ENCODE measurements around the gene VENTX. TPM values are rescaled to one million over a fixed set of nuclear protein-coding genes. Genes with fewer than 3 reads are reported as not detected.

The VENTX gene
- total and polyA plus RNA-seq, 7 donors: 0.36 to 1.4 (median 0.83) TPM; not detected in 2

DNA sequence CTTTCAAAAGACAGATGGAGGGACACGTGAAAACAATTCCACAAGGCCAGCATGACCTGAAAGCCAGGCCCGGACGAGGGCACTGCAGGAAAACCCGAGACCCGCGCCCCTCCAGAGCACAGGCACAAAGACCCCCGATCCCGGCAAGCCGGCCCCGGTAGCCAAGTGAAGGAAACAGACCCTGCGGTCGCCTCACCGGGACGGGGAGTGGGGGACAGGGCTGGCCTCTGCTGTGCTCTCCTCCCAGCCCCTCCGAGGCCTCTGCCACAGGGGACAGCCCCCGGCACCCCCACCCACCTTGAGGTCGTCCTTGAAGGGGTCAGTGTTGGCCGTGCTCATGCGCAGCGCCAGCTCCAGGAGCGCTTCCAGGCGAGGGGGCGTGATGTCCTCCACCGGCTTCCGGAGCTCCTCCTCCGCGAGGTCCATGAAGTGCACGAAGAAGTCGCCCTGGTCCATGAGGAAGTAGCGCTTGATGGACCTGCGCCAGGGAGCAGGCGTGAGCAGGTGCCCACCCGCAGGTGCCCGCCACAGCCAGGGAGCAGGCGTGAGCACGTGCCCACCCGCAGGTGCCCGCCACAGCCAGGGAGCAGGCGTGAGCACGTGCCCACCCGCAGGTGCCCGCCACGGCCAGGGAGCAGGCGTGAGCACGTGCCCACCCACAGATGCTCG lies 50.3 kb downstream of the VENTX start:
- no peak overlapping the region for H3K4me3 ChIP-seq
- H3K36me3 ChIP-seq: peaks cover 48 to 89% (median 64%) of the 10 kb centered on the region in 4 donors
- no peaks in the 10 kb centered on the region for H3K9me3 ChIP-seq
- intact Hi-C loops (cut with DNase I): no loop called here
- TF ChIP-seq, protein P1, sequence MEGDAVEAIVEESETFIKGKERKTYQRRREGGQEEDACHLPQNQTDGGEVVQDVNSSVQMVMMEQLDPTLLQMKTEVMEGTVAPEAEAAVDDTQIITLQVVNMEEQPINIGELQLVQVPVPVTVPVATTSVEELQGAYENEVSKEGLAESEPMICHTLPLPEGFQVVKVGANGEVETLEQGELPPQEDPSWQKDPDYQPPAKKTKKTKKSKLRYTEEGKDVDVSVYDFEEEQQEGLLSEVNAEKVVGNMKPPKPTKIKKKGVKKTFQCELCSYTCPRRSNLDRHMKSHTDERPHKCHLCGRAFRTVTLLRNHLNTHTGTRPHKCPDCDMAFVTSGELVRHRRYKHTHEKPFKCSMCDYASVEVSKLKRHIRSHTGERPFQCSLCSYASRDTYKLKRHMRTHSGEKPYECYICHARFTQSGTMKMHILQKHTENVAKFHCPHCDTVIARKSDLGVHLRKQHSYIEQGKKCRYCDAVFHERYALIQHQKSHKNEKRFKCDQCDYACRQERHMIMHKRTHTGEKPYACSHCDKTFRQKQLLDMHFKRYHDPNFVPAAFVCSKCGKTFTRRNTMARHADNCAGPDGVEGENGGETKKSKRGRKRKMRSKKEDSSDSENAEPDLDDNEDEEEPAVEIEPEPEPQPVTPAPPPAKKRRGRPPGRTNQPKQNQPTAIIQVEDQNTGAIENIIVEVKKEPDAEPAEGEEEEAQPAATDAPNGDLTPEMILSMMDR (IDR thresholded peaks at IDR 0.05): no peak
- no peak for TF ChIP-seq POLR2AphosphoS5 (IDR thresholded peaks at IDR 0.05)
- no peak for TF ChIP-seq POLR2A (IDR thresholded peaks at IDR 0.05)
- TF ChIP-seq EP300 (IDR thresholded peaks at IDR 0.05): no peak
- H3K27ac ChIP-seq: no peak overlapping the region
- H3K4me1 ChIP-seq: no peaks in the 10 kb centered on the region
- no peaks in the 10 kb centered on the region for H3K27me3 ChIP-seq
- DNase-seq: no peak
- WGBS, 2 donors: 94 to 95% methylated on average over 46 of the region's 46 CpGs

GRCh38 chr10:133289761-133290160 lies 52.1 kb downstream of the VENTX start:
- Histone ChIP-seq H3K9me3 (no peaks in the 10 kb centered on the region), H3K4me1 (no peaks in the 10 kb centered on the region), H3K27me3 (no peaks in the 10 kb centered on the region), H3K27ac (no peak overlapping the region), H3K4me3 (no peak overlapping the region), H3K36me3 (peaks cover 42 to 89% (median 61%) of the 10 kb centered on the region in 4 donors)
- DNase-seq: no peak
- intact Hi-C loops (cut with DNase I): no loop called here
- TF ChIP-seq POLR2AphosphoS5 (IDR thresholded peaks at IDR 0.05) (no peak), POLR2A (IDR thresholded peaks at IDR 0.05) (no peak), EP300 (IDR thresholded peaks at IDR 0.05) (no peak)
- TF ChIP-seq, protein P1 (IDR thresholded peaks at IDR 0.05): no peak
- WGBS, 2 donors: 96 to 97% methylated on average over 24 of the region's 24 CpGs

Other genes starting within 250 kb of the VENTX start
- under 1 TPM in 3 of 4 donors, not detected in 1; under 0.01 to 0.28 (median 0.14) TPM for gene ADGRA1, start 149.9 kb upstream of the VENTX start, total RNA-seq
- under 1 TPM in 1 of 3 donors, not detected in 2; 0.03 TPM for gene ADGRA1, start 149.9 kb upstream of the VENTX start, polyA plus RNA-seq
- gene KNDC1, start 77.6 kb upstream of the VENTX start, total RNA-seq: 1 to 10 TPM in 1 of 4 donors, under 1 TPM in 3; 0.16 to 1.9 (median 0.52) TPM
- gene KNDC1, start 77.6 kb upstream of the VENTX start, polyA plus RNA-seq: under 1 TPM in 2 of 3 donors, not detected in 1; under 0.01 to 0.15 TPM
- gene UTF1, start 7.6 kb upstream of the VENTX start, total RNA-seq: not detected
- gene UTF1, start 7.6 kb upstream of the VENTX start, polyA plus RNA-seq: not detected
- 1 to 10 TPM in 1 of 4 donors, under 1 TPM in 3; 0.36 to 7.6 (median 0.74) TPM for gene ADAM8, start 39.0 kb downstream of the VENTX start, total RNA-seq
- gene ADAM8, start 39.0 kb downstream of the VENTX start, polyA plus RNA-seq: 1 to 10 TPM; 1.2 to 8.9 (median 3.5) TPM
- gene TUBGCP2, start 71.0 kb downstream of the VENTX start, total RNA-seq: 10 to 100 TPM; 25.8 to 33.5 (median 30.2) TPM
- gene TUBGCP2, start 71.0 kb downstream of the VENTX start, polyA plus RNA-seq: 10 to 100 TPM; 13.8 to 51.1 (median 26.6) TPM
- gene ZNF511, start 71.1 kb downstream of the VENTX start, total RNA-seq: 10 to 100 TPM; 42.8 to 53.6 (median 45.1) TPM
- gene ZNF511, start 71.1 kb downstream of the VENTX start, polyA plus RNA-seq: 10 to 100 TPM; 34.7 to 55.6 (median 49.9) TPM
- gene CALY, start 99.0 kb downstream of the VENTX start, total RNA-seq: 1 to 10 TPM; 1.3 to 6.8 (median 5.4) TPM
- 1 to 10 TPM in 1 of 3 donors, not detected in 2; 1.4 TPM for gene CALY, start 99.0 kb downstream of the VENTX start, polyA plus RNA-seq
- 1 to 10 TPM in 1 of 4 donors, not detected in 3; 2.9 TPM for gene PRAP1, start 109.5 kb downstream of the VENTX start, total RNA-seq
- gene PRAP1, start 109.5 kb downstream of the VENTX start, polyA plus RNA-seq: 100 to 1,000 TPM in 1 of 3 donors, 10 to 100 TPM in 2; 73.4 to 102 (median 88.9) TPM
- gene FUOM, start 120.2 kb downstream of the VENTX start, total RNA-seq: 10 to 100 TPM in 2 of 4 donors, 1 to 10 TPM in 2; 8.0 to 25.7 (median 12.8) TPM
- gene FUOM, start 120.2 kb downstream of the VENTX start, polyA plus RNA-seq: 10 to 100 TPM; 39.0 to 98.0 (median 48.9) TPM
- gene ECHS1, start 135.5 kb downstream of the VENTX start, total RNA-seq: 10 to 100 TPM; 58.6 to 87.0 (median 65.6) TPM
- gene ECHS1, start 135.5 kb downstream of the VENTX start, polyA plus RNA-seq: 100 to 1,000 TPM; 187 to 360 (median 220) TPM
- gene PAOX, start 141.4 kb downstream of the VENTX start, total RNA-seq: 10 to 100 TPM in 3 of 4 donors, 1 to 10 TPM in 1; 6.4 to 11.8 (median 11.0) TPM
- 1 to 10 TPM; 5.4 to 8.7 (median 6.5) TPM for gene PAOX, start 141.4 kb downstream of the VENTX start, polyA plus RNA-seq
- 10 to 100 TPM; 14.0 to 28.8 (median 17.0) TPM for gene MTG1, start 156.3 kb downstream of the VENTX start, total RNA-seq
- gene MTG1, start 156.3 kb downstream of the VENTX start, polyA plus RNA-seq: 10 to 100 TPM; 27.6 to 63.6 (median 30.3) TPM
- gene SPRN, start 186.8 kb downstream of the VENTX start, total RNA-seq: 1 to 10 TPM in 1 of 4 donors, under 1 TPM in 2, not detected in 1; 0.41 to 1.1 (median 0.71) TPM
- gene SPRN, start 186.8 kb downstream of the VENTX start, polyA plus RNA-seq: under 1 TPM in 2 of 3 donors, not detected in 1; under 0.01 to 0.28 TPM
- gene SCART1, start 216.1 kb downstream of the VENTX start, total RNA-seq: 1 to 10 TPM; 1.3 to 4.7 (median 3.4) TPM
- gene SCART1, start 216.1 kb downstream of the VENTX start, polyA plus RNA-seq: under 1 TPM in 1 of 3 donors, not detected in 2; 0.99 TPM

All from sigmoid colon (tissue), 7 donors.